ENCODE measurements around the gene ANTXRL.
"Not testable (repeated sequence)": the region's sequence is repeated elsewhere in the genome, so short reads cannot be mapped to it uniquely, and the experiment has no call there.

Gene ANTXRL

GRCh38 chr10:46374410-46374809, 87.6 kb downstream of the ANTXRL start:
- DNase-seq, result not testable (repeated sequence)

- not testable (repeated sequence) for DNase-seq
Observed at GRCh38 chr10:46375406-46375805, 88.6 kb downstream of the ANTXRL start, which contains the start of gene ANXA8L1. ANXA8L1 (plus strand) TSS chr10:46375776; CDS start chr10:46375852, 76 bp downstream.

GRCh38 chr10:46377022-46377421, 90.2 kb downstream of the ANTXRL start:
- not testable (repeated sequence) for DNase-seq

GRCh38 chr10:46377651-46378050, 90.9 kb downstream of the ANTXRL start:
- not testable (repeated sequence) for DNase-seq

DNA sequence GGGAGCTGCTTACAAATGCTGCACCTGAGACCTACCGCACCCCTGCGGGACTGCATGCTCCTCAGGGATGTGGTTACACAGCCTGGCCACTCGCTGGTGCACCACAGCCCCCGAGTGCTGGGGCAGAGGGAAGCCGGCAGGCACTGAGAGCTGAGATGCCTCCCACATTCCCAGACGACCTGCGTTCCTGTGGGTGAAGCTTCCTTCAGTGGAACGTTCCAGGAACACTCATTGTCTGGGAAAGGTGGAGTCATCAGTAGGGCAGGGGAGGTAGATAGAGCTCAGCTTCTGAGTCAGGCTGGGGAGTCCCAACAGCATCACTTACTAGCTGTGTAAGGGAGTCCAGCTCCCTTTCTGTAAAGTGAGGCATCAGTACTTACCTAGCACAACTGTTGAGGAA, 91.3 kb downstream of the ANTXRL start:
- DNase-seq, result not testable (repeated sequence)

- not testable (repeated sequence) for DNase-seq
Observed at GRCh38 chr10:46379233-46379848, 92.5 kb downstream of the ANTXRL start.
